GM23338 (cell line): ENCODE results near the gene SAMHD1. TPM values are rescaled to one million over a fixed set of nuclear protein-coding genes. Genes with fewer than 3 reads are reported as not detected.

Experiments used
- ATAC-seq: fragments of 200-7000 bp; cut with Tn5 transposase; 3 replicates; pipeline ENCODE4 v1.9.1; 2020
- DNase-seq: peaks from one replicate; pipeline ENCODE4 v3.0.0-alpha.2; 2015; ENCODE audit warnings: low spot score
- H2AFZ ChIP-seq: fragments of 200-600 bp; sonication (generic); 2 replicates; pipeline ENCODE4 v1.8.0; 2016; ENCODE audit warnings: antibody characterized with exemption, mild to moderate bottlenecking, moderate library complexity
- H3F3A ChIP-seq: fragments of 200-600 bp; sonication (generic); replicated peaks from 2 replicates; pipeline ENCODE4 v1.8.0; 2017; ENCODE audit warnings: antibody characterized with exemption, mixed run types, low read depth
- H3K27ac ChIP-seq: fragments of 200-600 bp; sonication (generic); 2 replicates; pipeline ENCODE4 v1.6.1; 2016; ENCODE audit warnings: low read depth
- H3K27me3 ChIP-seq: fragments of 200-600 bp; sonication (generic); 2 replicates; pipeline ENCODE4 v1.8.0; 2016; ENCODE audit warnings: mild to moderate bottlenecking, mixed run types, moderate library complexity; ENCODE audit not compliant: insufficient read depth
- H3K36me3 ChIP-seq: fragments of 200-600 bp; sonication (generic); 2 replicates; pipeline ENCODE4 v1.8.0; 2016; ENCODE audit warnings: mild to moderate bottlenecking; ENCODE audit not compliant: insufficient read depth
- H3K4me1 ChIP-seq: fragments of 200-600 bp; sonication (generic); 2 replicates; pipeline ENCODE4 v1.8.0; 2016; ENCODE audit warnings: mild to moderate bottlenecking, moderate library complexity; ENCODE audit not compliant: insufficient read depth
- H3K4me2 ChIP-seq: fragments of 200-600 bp; sonication (generic); 2 replicates; pipeline ENCODE4 v1.7.1; 2017; ENCODE audit warnings: mixed run types
- H3K4me3 ChIP-seq: fragments of 200-600 bp; sonication (generic); 2 replicates; pipeline ENCODE4 v1.6.1; 2016; ENCODE audit warnings: mixed run types
- H3K79me2 ChIP-seq: fragments of 200-600 bp; sonication (generic); replicated peaks from 2 replicates; pipeline ENCODE4 v1.8.0; 2017; ENCODE audit warnings: mild to moderate bottlenecking; ENCODE audit not compliant: insufficient read depth
- H3K9me2 ChIP-seq: fragments of 200-600 bp; sonication (generic); 2 replicates; pipeline ENCODE4 v1.8.0; 2017; ENCODE audit not compliant: insufficient read depth
- H4K20me1 ChIP-seq: fragments of 200-600 bp; sonication (generic); replicated peaks from 2 replicates; pipeline ENCODE4 v1.8.0; 2017; ENCODE audit warnings: mild to moderate bottlenecking; ENCODE audit not compliant: insufficient read depth
- H3K27ac Mint-ChIP-seq: 2 replicates; pipeline ENCODE4 v1.8.0; 2020; ENCODE audit warnings: inconsistent platforms, mild to moderate bottlenecking, moderate library complexity, mixed read lengths
- H3K27me3 Mint-ChIP-seq: 3 replicates; pipeline ENCODE4 v1.8.0; 2022; ENCODE audit warnings: low read depth, mild to moderate bottlenecking, moderate library complexity, mixed read lengths, inconsistent platforms; ENCODE audit not compliant: insufficient read depth, poor library complexity
- H3K36me3 Mint-ChIP-seq: 3 replicates; pipeline ENCODE4 v1.8.0; 2021; ENCODE audit warnings: low read depth, mild to moderate bottlenecking, inconsistent platforms, moderate library complexity, mixed read lengths
- H3K4me1 Mint-ChIP-seq: 3 replicates; pipeline ENCODE4 v1.8.0; 2020; ENCODE audit warnings: mild to moderate bottlenecking, inconsistent platforms, mixed read lengths
- H3K4me3 Mint-ChIP-seq: 3 replicates; pipeline ENCODE4 v1.8.0; 2021; ENCODE audit warnings: moderate library complexity, mild to moderate bottlenecking, inconsistent platforms, mixed read lengths
- H3K9me3 Mint-ChIP-seq: 3 replicates; pipeline ENCODE4 v1.8.0; 2020; ENCODE audit warnings: moderate library complexity, mild to moderate bottlenecking, inconsistent platforms, mixed read lengths
- CREB1 ChIP-seq: fragments of 250-450 bp; sonication (Bioruptor Pico); IDR thresholded peaks from 2 replicates; pipeline ENCODE4 v1.5.0; 2020; ENCODE audit warnings: low read depth, mild to moderate bottlenecking, moderate library complexity
- POLR2AphosphoS5 ChIP-seq: IDR thresholded peaks from 2 replicates; pipeline ENCODE4 v1.6.1; 2016; ENCODE audit warnings: antibody characterized with exemption, low read depth
- ZNF114 ChIP-seq: fragments of 250-450 bp; sonication (Bioruptor Pico); IDR thresholded peaks from 2 replicates; pipeline ENCODE4 v1.5.0; 2020; ENCODE audit warnings: mild to moderate bottlenecking, moderate library complexity
- ZNF331 ChIP-seq: fragments of 250-450 bp; sonication (Bioruptor Pico); IDR thresholded peaks from 2 replicates; pipeline ENCODE4 v1.5.0; 2020; ENCODE audit warnings: low read depth, mild to moderate bottlenecking, moderate library complexity
- polyA plus RNA-seq: library from polyadenylated mRNA; unstranded; fragments of >200 nt; fragmentation: Nextera tagmentation; extraction: Ambion mirVana; gene quantifications from 2 replicates; pipeline ENCODE4 v1.2.1, GENCODE V29; 2016
- total RNA-seq: library from RNA; depleted of rRNA; stranded (reverse); fragments of >200 nt; shearing (Covaris generic); gene quantifications from 2 replicates; pipeline ENCODE4 v1.2.3, GENCODE V29; 2014
- TF ChIP-seq, protein P1 (sequence below): IDR thresholded peaks from one replicate; pipeline ENCODE4 v1.6.1; 2018; ENCODE audit warnings: antibody characterized with exemption; ENCODE audit not compliant: unreplicated experiment
- TF ChIP-seq, protein P2 (sequence below), 2 experiments: fragments of 200-600 bp in 1 of 2; sonication (generic) in 1 of 2; conservative IDR thresholded peaks; 2 replicates each; pipeline versions ENCODE4 v1.5.1 to v1.6.1; 2016 to 2017; ENCODE audit warnings: antibody characterized with exemption in 2 of 2, low read depth in 2 of 2, mild to moderate bottlenecking in 2 of 2, moderate library complexity in 1 of 2
- TF ChIP-seq, protein P3 (sequence below): fragments of 250-450 bp; sonication (Bioruptor Pico); IDR thresholded peaks from 2 replicates; pipeline ENCODE4 v1.5.0; 2020; ENCODE audit warnings: mild to moderate bottlenecking, moderate library complexity

The SAMHD1 gene
- total and polyA plus RNA-seq, 2 experiments from 2014 or later: 21.9 to 45.4 TPM

DNA sequence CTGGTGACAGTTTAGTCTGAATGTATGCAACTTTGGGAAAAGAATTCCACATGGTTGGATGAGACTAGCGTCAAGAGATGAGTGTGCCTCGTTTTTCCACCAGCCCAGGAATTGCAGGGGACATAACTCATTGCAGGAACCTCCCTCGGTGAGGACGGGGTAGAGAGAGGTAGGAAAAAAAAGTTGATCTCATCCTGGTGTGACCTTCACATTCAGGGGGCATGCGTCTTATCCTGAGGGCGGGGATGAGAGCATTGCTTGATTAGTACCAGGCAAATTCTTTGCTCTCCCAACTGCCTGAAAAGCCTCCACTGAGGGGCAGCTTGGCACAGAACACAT lies 63.8 kb downstream of the SAMHD1 start:
- Histone ChIP-seq H3K4me3 (peak overlapping the region; percentile 34; the same call in 1 of the 2 replicates), H3K27me3 (no peaks in the 10 kb centered on the region), H3F3A (0 out of 2 replicates have a peak, but pooled peaks cover 7% of the 10 kb centered on the region), H3K4me2 (peak overlapping the region; percentile 69), H3K36me3 (0 out of 2 replicates have a peak, but pooled peaks cover 3% of the 10 kb centered on the region), H3K27ac (no peak overlapping the region), H3K79me2 (no peaks in the 10 kb centered on the region), H2AFZ (no peak overlapping the region), H3K4me1 (peaks cover 12% of the 10 kb centered on the region), H4K20me1 (no peaks in the 10 kb centered on the region), H3K9me2 (no peaks in the 10 kb centered on the region)
- TF ChIP-seq ZNF114 (CRISPR knock-in tag): no peak
- no peak for TF ChIP-seq CREB1
- no peak for TF ChIP-seq ZNF331 (CRISPR knock-in tag)
- TF ChIP-seq POLR2AphosphoS5: 0 out of 2 replicates have a peak, but pooled peaks have one; percentile 5
- no peaks in the 10 kb centered on the region; the same call in 1 of the 3 replicates for H3K36me3 Mint-ChIP-seq
- H3K27me3 Mint-ChIP-seq: peaks cover 3% of the 10 kb centered on the region
- peak overlapping the region; percentile 30; the same call in 1 of the 3 replicates for H3K4me3 Mint-ChIP-seq
- H3K4me1 Mint-ChIP-seq: peaks cover 13% of the 10 kb centered on the region
- peak; percentile 7 for ATAC-seq
- H3K27ac Mint-ChIP-seq: no peak overlapping the region
- DNase-seq: peak; percentile 24
- no peaks in the 10 kb centered on the region for H3K9me3 Mint-ChIP-seq

DNA sequence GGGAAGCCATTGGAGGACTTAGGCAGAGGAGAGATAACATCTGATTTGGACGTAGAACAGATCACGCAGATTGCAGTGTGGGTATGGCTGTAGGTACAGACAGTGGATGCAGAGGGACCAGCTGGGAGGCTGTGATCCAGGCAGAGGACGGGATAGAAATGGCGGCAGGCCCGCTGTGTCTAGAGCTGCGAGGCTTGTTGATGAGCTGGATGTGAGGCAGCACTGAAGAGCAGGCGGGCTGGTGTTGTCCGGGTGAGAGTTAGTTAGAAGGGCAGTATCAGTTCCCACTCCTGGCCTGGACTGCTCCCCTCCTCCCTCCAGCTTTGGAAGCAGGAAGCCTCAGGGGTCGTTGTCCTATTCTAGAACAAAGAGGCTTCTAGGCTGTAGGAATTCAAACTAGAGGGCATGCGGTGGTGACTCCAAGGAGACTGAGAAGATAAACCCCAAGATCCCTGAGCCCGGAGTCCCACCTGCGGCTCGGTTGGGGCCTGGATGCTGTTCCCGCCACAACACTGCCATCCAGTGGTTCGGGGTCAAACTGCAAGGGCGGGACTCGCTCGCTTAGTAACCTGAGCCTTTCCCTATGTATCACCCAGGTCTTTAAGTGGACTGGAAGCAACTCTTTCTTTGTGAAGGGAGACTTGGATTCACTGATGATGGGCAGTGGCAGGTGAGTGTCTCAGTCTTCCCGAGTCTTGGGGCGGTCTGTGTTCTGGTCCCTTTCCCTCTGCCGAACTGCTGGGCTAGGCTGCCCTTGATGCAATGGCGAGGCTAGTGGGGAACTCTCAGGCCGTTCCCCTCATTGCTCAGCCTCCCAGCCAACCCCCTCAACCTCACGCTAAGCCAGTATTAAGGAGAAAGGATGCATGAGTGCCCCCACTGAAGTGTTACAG lies 64.4 kb downstream of the SAMHD1 start:
- H4K20me1 ChIP-seq: no peaks in the 10 kb centered on the region
- H3K36me3 ChIP-seq: no peaks in the 10 kb centered on the region
- H3K4me1 ChIP-seq: peaks cover 12% of the 10 kb centered on the region
- H3K36me3 Mint-ChIP-seq: no peaks in the 10 kb centered on the region; the same call in 1 of the 3 replicates
- peak overlapping the region; percentile 50; the same call in 1 of the 2 replicates for H3K27ac ChIP-seq
- H2AFZ ChIP-seq: peak overlapping the region; percentile 89; the same call in 1 of the 2 replicates
- peak overlapping the region; percentile 34; the same call in 1 of the 2 replicates for H3K4me3 ChIP-seq
- peak overlapping the region; percentile 30; the same call in 1 of the 3 replicates for H3K4me3 Mint-ChIP-seq
- no peaks in the 10 kb centered on the region for H3K79me2 ChIP-seq
- H3K4me1 Mint-ChIP-seq: peaks cover 13% of the 10 kb centered on the region
- peak overlapping the region; percentile 15 for H3K27ac Mint-ChIP-seq
- peaks cover 3% of the 10 kb centered on the region for H3K27me3 Mint-ChIP-seq
- H3K4me2 ChIP-seq: peak overlapping the region; percentile 69
- H3K9me3 Mint-ChIP-seq: no peaks in the 10 kb centered on the region
- no peaks in the 10 kb centered on the region for H3K9me2 ChIP-seq
- peak; percentile 96 for DNase-seq
- 0 out of 2 replicates have a peak, but pooled peaks cover 7% of the 10 kb centered on the region for H3F3A ChIP-seq
- ATAC-seq: peak; percentile 88
- H3K27me3 ChIP-seq: no peaks in the 10 kb centered on the region
- peak; percentile 87; the same call in 1 of the 2 replicates for TF ChIP-seq ZNF114 (CRISPR knock-in tag)
- TF ChIP-seq, protein P1, sequence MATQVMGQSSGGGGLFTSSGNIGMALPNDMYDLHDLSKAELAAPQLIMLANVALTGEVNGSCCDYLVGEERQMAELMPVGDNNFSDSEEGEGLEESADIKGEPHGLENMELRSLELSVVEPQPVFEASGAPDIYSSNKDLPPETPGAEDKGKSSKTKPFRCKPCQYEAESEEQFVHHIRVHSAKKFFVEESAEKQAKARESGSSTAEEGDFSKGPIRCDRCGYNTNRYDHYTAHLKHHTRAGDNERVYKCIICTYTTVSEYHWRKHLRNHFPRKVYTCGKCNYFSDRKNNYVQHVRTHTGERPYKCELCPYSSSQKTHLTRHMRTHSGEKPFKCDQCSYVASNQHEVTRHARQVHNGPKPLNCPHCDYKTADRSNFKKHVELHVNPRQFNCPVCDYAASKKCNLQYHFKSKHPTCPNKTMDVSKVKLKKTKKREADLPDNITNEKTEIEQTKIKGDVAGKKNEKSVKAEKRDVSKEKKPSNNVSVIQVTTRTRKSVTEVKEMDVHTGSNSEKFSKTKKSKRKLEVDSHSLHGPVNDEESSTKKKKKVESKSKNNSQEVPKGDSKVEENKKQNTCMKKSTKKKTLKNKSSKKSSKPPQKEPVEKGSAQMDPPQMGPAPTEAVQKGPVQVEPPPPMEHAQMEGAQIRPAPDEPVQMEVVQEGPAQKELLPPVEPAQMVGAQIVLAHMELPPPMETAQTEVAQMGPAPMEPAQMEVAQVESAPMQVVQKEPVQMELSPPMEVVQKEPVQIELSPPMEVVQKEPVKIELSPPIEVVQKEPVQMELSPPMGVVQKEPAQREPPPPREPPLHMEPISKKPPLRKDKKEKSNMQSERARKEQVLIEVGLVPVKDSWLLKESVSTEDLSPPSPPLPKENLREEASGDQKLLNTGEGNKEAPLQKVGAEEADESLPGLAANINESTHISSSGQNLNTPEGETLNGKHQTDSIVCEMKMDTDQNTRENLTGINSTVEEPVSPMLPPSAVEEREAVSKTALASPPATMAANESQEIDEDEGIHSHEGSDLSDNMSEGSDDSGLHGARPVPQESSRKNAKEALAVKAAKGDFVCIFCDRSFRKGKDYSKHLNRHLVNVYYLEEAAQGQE: no peak
- peak; percentile 19; the same call in 1 of the 2 replicates for TF ChIP-seq CREB1
- TF ChIP-seq POLR2AphosphoS5: 0 out of 2 replicates have a peak, but pooled peaks have one; percentile 13
- TF ChIP-seq, protein P2, sequence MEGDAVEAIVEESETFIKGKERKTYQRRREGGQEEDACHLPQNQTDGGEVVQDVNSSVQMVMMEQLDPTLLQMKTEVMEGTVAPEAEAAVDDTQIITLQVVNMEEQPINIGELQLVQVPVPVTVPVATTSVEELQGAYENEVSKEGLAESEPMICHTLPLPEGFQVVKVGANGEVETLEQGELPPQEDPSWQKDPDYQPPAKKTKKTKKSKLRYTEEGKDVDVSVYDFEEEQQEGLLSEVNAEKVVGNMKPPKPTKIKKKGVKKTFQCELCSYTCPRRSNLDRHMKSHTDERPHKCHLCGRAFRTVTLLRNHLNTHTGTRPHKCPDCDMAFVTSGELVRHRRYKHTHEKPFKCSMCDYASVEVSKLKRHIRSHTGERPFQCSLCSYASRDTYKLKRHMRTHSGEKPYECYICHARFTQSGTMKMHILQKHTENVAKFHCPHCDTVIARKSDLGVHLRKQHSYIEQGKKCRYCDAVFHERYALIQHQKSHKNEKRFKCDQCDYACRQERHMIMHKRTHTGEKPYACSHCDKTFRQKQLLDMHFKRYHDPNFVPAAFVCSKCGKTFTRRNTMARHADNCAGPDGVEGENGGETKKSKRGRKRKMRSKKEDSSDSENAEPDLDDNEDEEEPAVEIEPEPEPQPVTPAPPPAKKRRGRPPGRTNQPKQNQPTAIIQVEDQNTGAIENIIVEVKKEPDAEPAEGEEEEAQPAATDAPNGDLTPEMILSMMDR (conservative IDR thresholded peaks at IDR 0.05; ENCODE audit: low read depth in 2 of 2): peak; percentile 90 to 98
- TF ChIP-seq, protein P3, sequence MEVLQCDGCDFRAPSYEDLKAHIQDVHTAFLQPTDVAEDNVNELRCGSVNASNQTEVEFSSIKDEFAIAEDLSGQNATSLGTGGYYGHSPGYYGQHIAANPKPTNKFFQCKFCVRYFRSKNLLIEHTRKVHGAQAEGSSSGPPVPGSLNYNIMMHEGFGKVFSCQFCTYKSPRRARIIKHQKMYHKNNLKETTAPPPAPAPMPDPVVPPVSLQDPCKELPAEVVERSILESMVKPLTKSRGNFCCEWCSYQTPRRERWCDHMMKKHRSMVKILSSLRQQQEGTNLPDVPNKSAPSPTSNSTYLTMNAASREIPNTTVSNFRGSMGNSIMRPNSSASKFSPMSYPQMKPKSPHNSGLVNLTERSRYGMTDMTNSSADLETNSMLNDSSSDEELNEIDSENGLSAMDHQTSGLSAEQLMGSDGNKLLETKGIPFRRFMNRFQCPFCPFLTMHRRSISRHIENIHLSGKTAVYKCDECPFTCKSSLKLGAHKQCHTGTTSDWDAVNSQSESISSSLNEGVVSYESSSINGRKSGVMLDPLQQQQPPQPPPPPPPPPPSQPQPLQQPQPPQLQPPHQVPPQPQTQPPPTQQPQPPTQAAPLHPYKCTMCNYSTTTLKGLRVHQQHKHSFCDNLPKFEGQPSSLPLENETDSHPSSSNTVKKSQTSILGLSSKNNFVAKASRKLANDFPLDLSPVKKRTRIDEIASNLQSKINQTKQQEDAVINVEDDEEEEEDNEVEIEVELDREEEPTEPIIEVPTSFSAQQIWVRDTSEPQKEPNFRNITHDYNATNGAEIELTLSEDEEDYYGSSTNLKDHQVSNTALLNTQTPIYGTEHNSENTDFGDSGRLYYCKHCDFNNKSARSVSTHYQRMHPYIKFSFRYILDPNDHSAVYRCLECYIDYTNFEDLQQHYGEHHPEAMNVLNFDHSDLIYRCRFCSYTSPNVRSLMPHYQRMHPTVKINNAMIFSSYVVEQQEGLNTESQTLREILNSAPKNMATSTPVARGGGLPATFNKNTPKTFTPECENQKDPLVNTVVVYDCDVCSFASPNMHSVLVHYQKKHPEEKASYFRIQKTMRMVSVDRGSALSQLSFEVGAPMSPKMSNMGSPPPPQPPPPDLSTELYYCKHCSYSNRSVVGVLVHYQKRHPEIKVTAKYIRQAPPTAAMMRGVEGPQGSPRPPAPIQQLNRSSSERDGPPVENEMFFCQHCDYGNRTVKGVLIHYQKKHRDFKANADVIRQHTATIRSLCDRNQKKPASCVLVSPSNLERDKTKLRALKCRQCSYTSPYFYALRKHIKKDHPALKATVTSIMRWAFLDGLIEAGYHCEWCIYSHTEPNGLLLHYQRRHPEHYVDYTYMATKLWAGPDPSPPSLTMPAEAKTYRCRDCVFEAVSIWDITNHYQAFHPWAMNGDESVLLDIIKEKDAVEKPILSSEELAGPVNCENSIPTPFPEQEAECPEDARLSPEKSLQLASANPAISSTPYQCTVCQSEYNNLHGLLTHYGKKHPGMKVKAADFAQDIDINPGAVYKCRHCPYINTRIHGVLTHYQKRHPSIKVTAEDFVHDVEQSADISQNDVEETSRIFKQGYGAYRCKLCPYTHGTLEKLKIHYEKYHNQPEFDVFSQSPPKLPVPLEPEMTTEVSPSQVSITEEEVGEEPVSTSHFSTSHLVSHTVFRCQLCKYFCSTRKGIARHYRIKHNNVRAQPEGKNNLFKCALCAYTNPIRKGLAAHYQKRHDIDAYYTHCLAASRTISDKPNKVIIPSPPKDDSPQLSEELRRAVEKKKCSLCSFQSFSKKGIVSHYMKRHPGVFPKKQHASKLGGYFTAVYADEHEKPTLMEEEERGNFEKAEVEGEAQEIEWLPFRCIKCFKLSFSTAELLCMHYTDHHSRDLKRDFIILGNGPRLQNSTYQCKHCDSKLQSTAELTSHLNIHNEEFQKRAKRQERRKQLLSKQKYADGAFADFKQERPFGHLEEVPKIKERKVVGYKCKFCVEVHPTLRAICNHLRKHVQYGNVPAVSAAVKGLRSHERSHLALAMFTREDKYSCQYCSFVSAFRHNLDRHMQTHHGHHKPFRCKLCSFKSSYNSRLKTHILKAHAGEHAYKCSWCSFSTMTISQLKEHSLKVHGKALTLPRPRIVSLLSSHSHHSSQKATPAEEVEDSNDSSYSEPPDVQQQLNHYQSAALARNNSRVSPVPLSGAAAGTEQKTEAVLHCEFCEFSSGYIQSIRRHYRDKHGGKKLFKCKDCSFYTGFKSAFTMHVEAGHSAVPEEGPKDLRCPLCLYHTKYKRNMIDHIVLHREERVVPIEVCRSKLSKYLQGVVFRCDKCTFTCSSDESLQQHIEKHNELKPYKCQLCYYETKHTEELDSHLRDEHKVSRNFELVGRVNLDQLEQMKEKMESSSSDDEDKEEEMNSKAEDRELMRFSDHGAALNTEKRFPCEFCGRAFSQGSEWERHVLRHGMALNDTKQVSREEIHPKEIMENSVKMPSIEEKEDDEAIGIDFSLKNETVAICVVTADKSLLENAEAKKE: peak; percentile 95
